Measurements from ENCODE around the gene VENTX. TPM values are rescaled to one million over a fixed set of nuclear protein-coding genes. Genes with fewer than 3 reads are reported as not detected.

VENTX gene
- total and polyA plus RNA-seq, 10 of the 15 experiments (the other 5 are each of a cell fraction or from before 2014, with no cell fraction given) = 0.05 TPM; not detected in 9

DNA sequence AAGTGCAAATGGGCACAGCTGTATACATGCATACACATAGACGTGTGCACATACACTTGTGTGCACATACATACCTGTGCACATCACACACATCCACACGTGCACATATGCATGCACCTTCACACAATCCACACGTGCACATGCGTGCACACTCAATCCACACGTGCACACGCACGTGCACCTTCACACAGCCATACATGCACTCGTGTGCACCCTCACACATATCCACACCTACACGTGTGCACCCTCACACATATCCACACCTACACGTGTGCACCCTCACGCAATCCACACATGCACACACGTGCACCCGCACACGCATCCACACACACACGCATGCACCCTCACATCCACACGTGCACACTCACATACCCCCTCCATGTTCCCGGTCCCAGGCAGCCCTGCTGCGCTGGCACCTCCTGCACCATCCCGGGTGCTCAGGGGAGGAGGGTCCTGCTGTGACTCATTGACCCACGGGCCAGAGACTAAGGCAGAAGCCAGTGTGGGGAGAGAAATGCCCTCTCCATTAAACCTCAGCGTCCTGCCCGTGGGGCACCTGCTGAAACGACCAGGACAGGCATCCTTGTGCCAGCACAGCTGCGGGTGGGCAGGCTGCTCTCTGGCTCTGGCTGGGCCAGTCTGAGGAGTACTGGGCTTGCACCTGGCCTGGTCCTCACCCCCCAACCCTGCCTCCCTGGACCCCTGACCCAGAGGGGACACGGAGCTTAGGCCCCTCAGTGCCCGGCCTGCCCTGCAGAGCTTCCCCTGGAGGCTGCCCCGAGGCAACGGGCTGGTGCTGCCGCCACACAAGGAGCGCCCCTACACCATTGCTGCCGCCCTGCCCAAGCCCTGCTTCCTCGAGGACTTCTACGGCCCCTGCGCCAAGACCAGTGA lies 25.4 kb upstream of the VENTX start:
- Histone ChIP-seq H3K4me3 (no peak overlapping the region), H3K36me3 (ENCODE audit: control insufficient read depth in 2 of 2, insufficient read depth in 2 of 2, low read length in 1 of 2) (no peaks in the 10 kb centered on the region), H4K20me1 (ENCODE audit: control insufficient read depth, insufficient read depth) (no peaks in the 10 kb centered on the region), H3K27me3 (replicated peaks in 1 of 2; ENCODE audit: control insufficient read depth in 2 of 2, insufficient read depth in 2 of 2, low read length in 1 of 2) (no peaks in the 10 kb centered on the region), H3K4me1 (ENCODE audit: control insufficient read depth, insufficient read depth, low read length) (no peaks in the 10 kb centered on the region), H3K9ac (ENCODE audit: control insufficient read depth, insufficient read depth, low read length) (no peak overlapping the region), H3K27ac (ENCODE audit: control insufficient read depth, insufficient read depth) (no peak overlapping the region), H2AFZ (ENCODE audit: control insufficient read depth, low read depth, low read length) (no peak overlapping the region), H3K4me2 (ENCODE audit: control insufficient read depth, insufficient read depth) (no peak overlapping the region), H3K9me3 (replicated peaks; ENCODE audit: control insufficient read depth, insufficient read depth, low read length) (no peaks in the 10 kb centered on the region), H3K79me2 (ENCODE audit: control insufficient read depth, insufficient read depth, low read length) (no peaks in the 10 kb centered on the region)
- RAD21 ChIA-PET (ENCODE audit: unreplicated experiment) = no interaction called here
- POLR2A ChIA-PET = no interaction called here
- in situ Hi-C loops (cut with MboI) (no loop called here), intact Hi-C loops (cut with micrococcal nuclease; ENCODE audit: unreplicated experiment) (no loop called here)
- DNase-seq (ENCODE audit: low read depth, low spot score) = no peak
- no peak for TF ChIP-seq MEF2A (IDR thresholded peaks at IDR 0.05; ENCODE audit: insufficient read depth, low read depth, low read length)
- no peak for TF ChIP-seq ZZZ3 (IDR thresholded peaks at IDR 0.05; ENCODE audit: control insufficient read depth, insufficient read length, low read depth)
- no peak for TF ChIP-seq TCF3 (IDR thresholded peaks at IDR 0.05; ENCODE audit: borderline replicate concordance, insufficient read depth, low read depth, low read length)
- TF ChIP-seq BCL11A (IDR thresholded peaks at IDR 0.05; ENCODE audit: low read depth, low read length) = no peak
- TF ChIP-seq ZBED1 (IDR thresholded peaks at IDR 0.05; ENCODE audit: borderline replicate concordance) = no peak
- no peak for TF ChIP-seq POLR2AphosphoS5 (IDR thresholded peaks at IDR 0.05; ENCODE audit: low read length)
- no peak for TF ChIP-seq BHLHE40 (IDR thresholded peaks at IDR 0.05; ENCODE audit: borderline replicate concordance in 1 of 2, low read depth in 2 of 2, low read length in 1 of 2)
- TF ChIP-seq, protein P1, sequence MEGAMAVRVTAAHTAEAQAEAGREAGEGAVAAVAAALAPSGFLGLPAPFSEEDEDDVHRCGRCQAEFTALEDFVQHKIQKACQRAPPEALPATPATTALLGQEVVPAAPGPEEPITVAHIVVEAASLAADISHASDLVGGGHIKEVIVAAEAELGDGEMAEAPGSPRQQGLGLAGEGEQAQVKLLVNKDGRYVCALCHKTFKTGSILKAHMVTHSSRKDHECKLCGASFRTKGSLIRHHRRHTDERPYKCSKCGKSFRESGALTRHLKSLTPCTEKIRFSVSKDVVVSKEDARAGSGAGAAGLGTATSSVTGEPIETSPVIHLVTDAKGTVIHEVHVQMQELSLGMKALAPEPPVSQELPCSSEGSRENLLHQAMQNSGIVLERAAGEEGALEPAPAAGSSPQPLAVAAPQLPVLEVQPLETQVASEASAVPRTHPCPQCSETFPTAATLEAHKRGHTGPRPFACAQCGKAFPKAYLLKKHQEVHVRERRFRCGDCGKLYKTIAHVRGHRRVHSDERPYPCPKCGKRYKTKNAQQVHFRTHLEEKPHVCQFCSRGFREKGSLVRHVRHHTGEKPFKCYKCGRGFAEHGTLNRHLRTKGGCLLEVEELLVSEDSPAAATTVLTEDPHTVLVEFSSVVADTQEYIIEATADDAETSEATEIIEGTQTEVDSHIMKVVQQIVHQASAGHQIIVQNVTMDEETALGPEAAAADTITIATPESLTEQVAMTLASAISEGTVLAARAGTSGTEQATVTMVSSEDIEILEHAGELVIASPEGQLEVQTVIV (IDR thresholded peaks at IDR 0.05; ENCODE audit: borderline replicate concordance, partially characterized antibody) = no peak
- no peak for TF ChIP-seq ZSCAN29 (IDR thresholded peaks at IDR 0.05)
- TF ChIP-seq HDGF (IDR thresholded peaks at IDR 0.05) = no peak
- no peak for TF ChIP-seq DPF2 (IDR thresholded peaks at IDR 0.05)
- TF ChIP-seq, protein P2, sequence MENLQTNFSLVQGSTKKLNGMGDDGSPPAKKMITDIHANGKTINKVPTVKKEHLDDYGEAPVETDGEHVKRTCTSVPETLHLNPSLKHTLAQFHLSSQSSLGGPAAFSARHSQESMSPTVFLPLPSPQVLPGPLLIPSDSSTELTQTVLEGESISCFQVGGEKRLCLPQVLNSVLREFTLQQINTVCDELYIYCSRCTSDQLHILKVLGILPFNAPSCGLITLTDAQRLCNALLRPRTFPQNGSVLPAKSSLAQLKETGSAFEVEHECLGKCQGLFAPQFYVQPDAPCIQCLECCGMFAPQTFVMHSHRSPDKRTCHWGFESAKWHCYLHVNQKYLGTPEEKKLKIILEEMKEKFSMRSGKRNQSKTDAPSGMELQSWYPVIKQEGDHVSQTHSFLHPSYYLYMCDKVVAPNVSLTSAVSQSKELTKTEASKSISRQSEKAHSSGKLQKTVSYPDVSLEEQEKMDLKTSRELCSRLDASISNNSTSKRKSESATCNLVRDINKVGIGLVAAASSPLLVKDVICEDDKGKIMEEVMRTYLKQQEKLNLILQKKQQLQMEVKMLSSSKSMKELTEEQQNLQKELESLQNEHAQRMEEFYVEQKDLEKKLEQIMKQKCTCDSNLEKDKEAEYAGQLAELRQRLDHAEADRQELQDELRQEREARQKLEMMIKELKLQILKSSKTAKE (IDR thresholded peaks at IDR 0.05; ENCODE audit: low read depth, poor library complexity, severe bottlenecking) = no peak
- TF ChIP-seq TAF1 (IDR thresholded peaks at IDR 0.05; ENCODE audit: borderline replicate concordance, low read depth, low read length) = no peak
- TF ChIP-seq TCF12 (IDR thresholded peaks at IDR 0.05; ENCODE audit: low read depth, low read length) = no peak
- TF ChIP-seq CHD2 (IDR thresholded peaks at IDR 0.05; ENCODE audit: borderline replicate concordance, low read depth, low read length) = no peak
- ATAC-seq = no peak
- BruUV-seq (replicated peaks) = no TSS peak
- CTCF ChIA-PET = no interaction called here
- FAIRE-seq = no peak
- SMC1A ChIA-PET (ENCODE audit: uncharacterized antibody, unreplicated experiment) = no interaction called here
- WGBS (ENCODE audit: insufficient coverage, insufficient replicate concordance, low lambda C conversion rate, missing lambda C conversion rate) = 60% methylated on average over 33 of the region's 34 CpGs
